Measurements from ENCODE around the gene ZDHHC13. TPM values are rescaled to one million over a fixed set of nuclear protein-coding genes. Genes with fewer than 3 reads are reported as not detected.

Gene ZDHHC13
- total and polyA plus RNA-seq, 2 of the 4 experiments (the other 2 are of a cell fraction), result 7.2 to 15.1 TPM

- no peak overlapping the region for H2BK5ac ChIP-seq (ENCODE audit: low read depth, low read length, poor library complexity, severe bottlenecking)
- H4K5ac ChIP-seq (ENCODE audit: low read depth, low read length), result no peak overlapping the region
- H2AFZ ChIP-seq (replicated peaks; ENCODE audit: low read length, poor library complexity), result no peak overlapping the region
- H2BK120ac ChIP-seq (ENCODE audit: low read depth, low read length), result no peak overlapping the region
- no peaks in the 10 kb centered on the region for H3K9me1 ChIP-seq (ENCODE audit: insufficient read depth, low read length)
- dilution Hi-C loops (cut with HindIII; ENCODE audit: low sequenced_read_pairs, unreplicated experiment), result no loop called here
- no peak overlapping the region for H3K18ac ChIP-seq (ENCODE audit: low read depth, low read length)
- ChIA-PET CTCF (interaction anchor here (0.9 kb wide), 1 partner anchor 10 kb away, joined by 3 read pairs; no protein-coding TSS in a partner anchor), POLR2A (ENCODE audit: unreplicated experiment) (no interaction called here)
- H3K4me1 ChIP-seq (ENCODE audit: control insufficient read depth, insufficient read depth, low read length), result no peaks in the 10 kb centered on the region
- H3K14ac ChIP-seq (replicated peaks; ENCODE audit: low read depth, low read length), result no peak overlapping the region
- no peak overlapping the region for H2BK15ac ChIP-seq (ENCODE audit: low read depth, low read length)
- ATAC-seq (ENCODE audit: low read depth) (no peak), DNase-seq (no peak)
- in situ Hi-C loops (cut with MboI; ENCODE audit: low sequenced_read_pairs), result no loop called here
- no peak overlapping the region for H3K4ac ChIP-seq (ENCODE audit: low read depth, low read length)
- H4K91ac ChIP-seq (ENCODE audit: insufficient read depth, low read depth, low read length), result no peak overlapping the region
- H2AK5ac ChIP-seq (ENCODE audit: low read depth, low read length), result no peak overlapping the region
- no peak overlapping the region for H2BK20ac ChIP-seq (ENCODE audit: low read depth, low read length)
- H3K27ac ChIP-seq (ENCODE audit: insufficient read depth, low read length), result no peak overlapping the region
- H3K9me3 ChIP-seq (ENCODE audit: control insufficient read depth, insufficient read depth, low read length), result no peaks in the 10 kb centered on the region
- H4K8ac ChIP-seq (ENCODE audit: low read depth in 2 of 2, low read length in 2 of 2), result no peak overlapping the region
- TF ChIP-seq CHD1 (IDR thresholded peaks at IDR 0.05; ENCODE audit: low read depth, low read length), result no peak
- no peak for TF ChIP-seq BHLHE40 (IDR thresholded peaks at IDR 0.05; ENCODE audit: low read depth, low read length)
- no peak for TF ChIP-seq NFE2L2 (IDR thresholded peaks at IDR 0.05; ENCODE audit: low read depth, low read length)
- TF ChIP-seq USF2 (IDR thresholded peaks at IDR 0.05; ENCODE audit: low read depth, low read length), result no peak
- no peak for TF ChIP-seq MAFK (IDR thresholded peaks at IDR 0.05; ENCODE audit: low read depth, low read length)
- no peak for TF ChIP-seq POLR2A (IDR thresholded peaks at IDR 0.05; ENCODE audit: low read depth, low read length)
- no peak for TF ChIP-seq RAD21 (IDR thresholded peaks at IDR 0.05; ENCODE audit: low read length)
- H4K20me1 ChIP-seq (ENCODE audit: insufficient read depth, low read length), result no peaks in the 10 kb centered on the region
- no TSS peak for BruUV-seq (replicated peaks)
- peaks cover 25% of the 10 kb centered on the region for H3K27me3 ChIP-seq (ENCODE audit: control insufficient read depth, insufficient read depth, low read length)
- no peak overlapping the region for H2AK9ac ChIP-seq (replicated peaks; ENCODE audit: low read depth, low read length, poor library complexity)
- no peaks in the 10 kb centered on the region for H3K79me1 ChIP-seq (ENCODE audit: low read depth in 1 of 2, low read length in 2 of 2)
- no peak overlapping the region for H3K9ac ChIP-seq (ENCODE audit: low read depth, low read length)
- H3K4me3 ChIP-seq (ENCODE audit: insufficient read depth, low read depth, low read length), result no peak overlapping the region
- intact Hi-C loops (cut with micrococcal nuclease), result no loop called here
- no peak overlapping the region for H3K23ac ChIP-seq (ENCODE audit: low read depth, low read length)
- H3K56ac ChIP-seq (ENCODE audit: extremely low read depth, insufficient read depth, low read length), result no peak overlapping the region
- no peak overlapping the region for H3K4me2 ChIP-seq (ENCODE audit: low read depth, low read length)
- H3K36me3 ChIP-seq (ENCODE audit: control insufficient read depth, insufficient read depth, low read length), result no peaks in the 10 kb centered on the region
These were observed 5.2 kb upstream of the ZDHHC13 start for GRCh38 chr11:19111809-19112208.
